Stimulated activated CD8-positive, alpha-beta memory T cell treated with anti-CD3 and anti-CD28 coated beads, Interleukin-12 subunit alpha, Interleukin-12 subunit beta, amount 100 ng/mL, for 24 hours (primary cell): ENCODE data around the gene RANBP17.
"Not testable (repeated sequence)": the region's sequence is repeated elsewhere in the genome, so short reads cannot be mapped to it uniquely, and the experiment has no call there.

Experiments
- DNase-seq: peaks from one replicate; pipeline ENCODE4 v3.0.0-alpha.2; 2020; ENCODE audit errors: extremely low read depth

RANBP17 gene

DNA sequence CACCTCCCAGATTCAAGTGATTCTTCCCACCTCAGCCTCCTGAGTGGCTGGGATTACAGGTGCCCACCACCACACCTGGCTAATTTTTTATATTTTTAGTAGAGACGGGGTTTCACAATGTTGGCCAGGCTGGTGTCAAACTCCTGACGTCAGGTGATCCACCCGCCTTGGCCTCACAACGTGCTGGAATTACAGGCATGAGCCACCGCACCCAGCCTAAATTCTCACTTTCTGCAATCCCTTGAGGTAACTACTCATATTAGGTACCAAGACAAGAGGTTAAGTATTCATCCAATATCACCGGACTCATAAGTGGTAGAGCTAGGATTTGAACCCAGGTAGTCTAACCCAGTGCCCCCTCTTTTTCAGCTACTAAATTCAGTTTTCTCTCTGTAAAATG, 436.1 kb downstream of the RANBP17 start:
- DNase-seq, result not testable (repeated sequence)

DNA sequence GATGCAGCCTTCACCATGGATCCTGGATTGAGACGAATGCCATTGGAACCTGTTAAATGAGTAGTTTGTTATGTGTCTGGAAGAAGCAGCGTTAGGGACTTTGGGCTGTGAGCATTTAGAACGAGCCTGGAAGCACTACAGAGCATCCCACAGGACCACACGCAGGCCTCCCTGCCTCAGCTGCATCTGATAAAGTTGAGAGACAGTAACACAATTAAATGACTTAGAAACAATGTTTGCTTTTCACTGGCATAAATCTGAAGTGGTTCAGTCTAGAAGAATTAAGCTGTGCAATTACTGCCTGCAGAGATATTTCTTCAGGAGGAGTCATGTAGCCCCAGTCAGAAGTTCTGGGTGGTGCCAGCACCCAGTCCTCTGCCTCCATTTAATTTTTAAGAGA, 437.4 kb downstream of the RANBP17 start:
- DNase-seq, result no peak

DNA sequence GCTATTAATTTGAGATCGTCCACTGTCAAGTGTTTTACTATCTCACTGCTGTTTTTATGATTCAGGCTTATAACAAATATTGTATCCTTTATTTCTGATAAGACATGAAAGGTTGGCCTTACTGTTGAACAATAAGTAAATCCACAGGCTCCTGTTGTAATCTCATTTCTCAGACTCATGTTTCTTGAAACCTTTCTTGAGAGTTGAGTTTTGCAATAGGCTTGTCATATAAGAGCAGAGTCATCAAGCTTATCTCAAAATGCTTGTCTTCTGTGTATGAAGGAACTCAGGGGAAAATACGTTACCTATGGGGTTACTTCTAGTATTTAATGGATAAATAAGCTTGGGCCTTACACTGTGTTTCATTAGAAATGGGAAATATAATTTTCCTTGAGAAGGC, 438.0 kb downstream of the RANBP17 start:
- no peak for DNase-seq

DNA sequence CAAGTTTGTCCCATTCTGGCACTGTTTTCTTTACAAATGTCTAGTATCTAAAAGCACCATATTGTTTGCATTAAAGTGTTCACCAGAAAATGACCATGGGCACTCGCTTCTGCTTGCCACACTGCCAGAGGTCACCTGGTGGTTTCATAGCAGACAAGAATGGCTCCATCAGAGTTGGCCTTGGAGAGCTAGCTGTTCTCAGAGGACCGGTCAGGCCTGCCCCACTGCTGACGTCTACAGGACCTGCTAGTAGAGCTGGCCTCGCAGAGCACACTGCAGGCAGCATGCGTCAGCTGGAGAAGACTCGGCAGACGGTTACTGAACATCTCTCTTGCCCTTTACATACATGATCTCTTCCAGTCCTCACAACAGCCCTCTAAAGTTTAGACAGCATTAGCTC, 438.5 kb downstream of the RANBP17 start:
- no peak for DNase-seq

DNA sequence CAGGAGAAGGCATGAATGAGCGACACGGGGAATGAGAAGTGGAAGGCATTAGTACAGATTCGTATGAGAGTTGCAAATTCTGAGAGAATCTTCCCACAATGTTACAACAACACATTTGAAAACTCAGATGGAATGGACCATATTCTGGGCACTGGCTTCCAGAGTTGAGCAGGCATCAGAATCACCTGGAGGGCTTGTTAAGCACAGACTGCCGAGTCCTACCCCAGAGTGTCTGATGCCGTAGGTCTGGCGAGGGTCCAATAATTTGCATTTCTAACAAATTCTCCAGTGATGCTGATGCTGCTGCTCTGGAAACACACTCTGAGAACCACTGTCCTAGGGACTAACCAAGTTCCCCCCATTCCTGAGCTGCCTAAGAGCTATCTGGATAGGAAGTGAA, 444.3 kb downstream of the RANBP17 start:
- DNase-seq, result no peak

DNA sequence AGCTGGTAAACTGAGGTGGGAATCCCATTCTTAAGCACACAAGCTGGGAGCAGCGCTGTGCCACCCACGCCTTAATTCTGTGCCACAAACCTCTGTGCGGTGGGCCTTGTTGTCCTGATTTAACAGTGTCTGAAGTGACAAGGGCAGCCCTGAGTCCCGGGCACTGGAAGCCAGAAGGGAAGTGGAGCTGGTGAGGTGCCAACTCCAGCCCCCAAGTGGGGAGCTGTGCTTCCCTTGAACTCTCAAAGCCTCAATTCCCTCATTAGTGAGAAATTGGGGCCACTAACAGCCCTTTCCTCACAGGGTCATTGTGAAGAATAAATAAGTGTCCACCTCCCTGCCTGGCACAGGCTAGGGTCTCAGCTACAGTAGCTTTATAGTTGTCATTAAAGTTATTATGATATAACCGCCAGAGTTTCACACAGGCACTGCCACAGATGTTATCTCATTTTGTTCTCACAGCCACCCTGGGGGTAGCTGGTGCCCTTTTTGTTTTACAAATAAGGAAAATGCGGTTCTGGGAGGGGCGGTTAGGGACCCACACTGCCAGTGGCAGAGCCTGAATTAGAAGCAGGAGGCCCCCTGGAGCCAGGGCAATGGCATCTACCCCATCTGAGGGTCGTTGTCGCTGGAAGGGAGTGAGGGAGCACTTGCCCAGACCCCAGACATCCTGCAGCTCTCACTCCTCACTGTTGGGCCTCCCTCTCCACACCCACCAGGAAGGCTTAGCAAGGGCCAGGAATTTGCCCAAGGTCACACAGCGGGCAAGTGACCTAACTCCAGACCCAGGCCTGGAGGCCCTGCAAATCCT, 445.2 kb downstream of the RANBP17 start:
- no peak for DNase-seq

DNA sequence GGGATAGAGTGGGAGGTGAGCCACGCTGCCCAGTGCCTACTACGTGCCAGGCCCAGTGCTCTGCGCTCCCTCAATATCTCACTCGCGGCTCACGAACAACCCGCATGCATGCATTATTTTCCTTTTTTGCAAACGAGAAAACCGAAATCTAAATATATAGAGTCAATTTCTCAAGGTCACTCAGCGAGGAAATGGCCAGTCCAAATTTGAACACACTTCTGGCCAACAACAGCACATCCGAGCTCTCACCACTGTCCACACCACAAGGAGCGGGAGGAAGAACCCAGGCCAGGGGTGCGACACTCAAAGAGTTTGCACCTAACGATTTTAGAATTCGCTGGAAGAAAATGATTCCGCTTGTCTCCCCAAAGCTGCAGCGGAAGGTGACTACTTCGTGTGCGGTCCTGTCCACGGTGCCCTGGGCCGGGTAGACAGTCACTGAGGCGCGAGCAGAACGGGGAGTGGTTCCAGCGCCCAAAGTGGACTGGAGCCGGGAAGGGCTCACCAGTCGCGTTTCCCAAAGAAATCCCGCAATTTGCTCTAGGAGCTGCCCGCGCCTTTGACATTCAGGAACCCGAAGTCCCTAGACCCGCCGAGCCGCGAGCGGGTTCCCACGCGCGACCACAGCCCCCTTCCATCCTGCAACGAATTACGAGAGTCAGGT, 446.1 kb downstream of the RANBP17 start:
- DNase-seq, result no peak

DNA sequence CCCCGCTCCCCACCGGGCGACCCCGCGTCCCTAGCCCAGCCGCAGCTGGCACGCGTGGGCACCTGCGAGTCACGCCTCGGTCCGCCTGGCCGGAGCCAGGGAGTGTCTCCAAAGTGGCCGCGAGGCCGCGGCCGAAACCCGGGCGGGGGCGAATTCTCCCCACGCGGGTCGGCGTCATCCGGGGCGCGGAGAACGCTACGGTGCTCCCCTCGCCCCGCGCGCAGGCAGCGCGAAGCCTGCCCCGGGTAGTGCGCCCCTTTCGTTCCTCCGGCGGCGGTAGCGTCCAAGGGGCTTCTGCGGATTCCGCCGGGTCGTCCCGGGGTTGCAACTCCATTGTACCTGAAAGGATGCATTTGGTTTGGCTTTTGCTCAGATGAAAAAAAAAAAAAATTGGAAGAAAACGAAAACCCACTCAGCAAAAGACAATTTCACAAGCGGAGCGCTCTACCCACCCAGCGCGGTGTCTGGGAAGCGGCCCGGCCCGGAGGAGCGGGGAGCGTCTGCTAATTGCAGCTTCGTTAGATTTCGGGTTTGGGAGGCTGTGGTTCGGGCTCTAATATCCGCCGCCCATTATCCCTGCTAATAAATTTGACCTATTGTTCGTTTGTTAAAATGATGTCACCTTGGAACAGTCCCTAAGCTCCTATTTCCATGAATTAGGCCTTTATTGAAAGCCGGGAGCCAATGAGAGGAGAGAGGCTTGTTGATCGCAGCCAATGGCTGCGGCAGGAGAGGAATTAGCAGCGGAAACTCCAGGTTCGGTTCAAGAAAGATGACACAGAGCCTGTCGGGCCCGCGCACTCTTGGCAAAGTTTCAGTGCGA, 446.8 kb downstream of the RANBP17 start, which contains the start of gene TLX3:
TSS of gene TLX3 (plus strand) at position 796 of the 823 bp plus-strand sequence. CDS start 118 bp downstream, outside the sequence.
- DNase-seq, result no peak

DNA sequence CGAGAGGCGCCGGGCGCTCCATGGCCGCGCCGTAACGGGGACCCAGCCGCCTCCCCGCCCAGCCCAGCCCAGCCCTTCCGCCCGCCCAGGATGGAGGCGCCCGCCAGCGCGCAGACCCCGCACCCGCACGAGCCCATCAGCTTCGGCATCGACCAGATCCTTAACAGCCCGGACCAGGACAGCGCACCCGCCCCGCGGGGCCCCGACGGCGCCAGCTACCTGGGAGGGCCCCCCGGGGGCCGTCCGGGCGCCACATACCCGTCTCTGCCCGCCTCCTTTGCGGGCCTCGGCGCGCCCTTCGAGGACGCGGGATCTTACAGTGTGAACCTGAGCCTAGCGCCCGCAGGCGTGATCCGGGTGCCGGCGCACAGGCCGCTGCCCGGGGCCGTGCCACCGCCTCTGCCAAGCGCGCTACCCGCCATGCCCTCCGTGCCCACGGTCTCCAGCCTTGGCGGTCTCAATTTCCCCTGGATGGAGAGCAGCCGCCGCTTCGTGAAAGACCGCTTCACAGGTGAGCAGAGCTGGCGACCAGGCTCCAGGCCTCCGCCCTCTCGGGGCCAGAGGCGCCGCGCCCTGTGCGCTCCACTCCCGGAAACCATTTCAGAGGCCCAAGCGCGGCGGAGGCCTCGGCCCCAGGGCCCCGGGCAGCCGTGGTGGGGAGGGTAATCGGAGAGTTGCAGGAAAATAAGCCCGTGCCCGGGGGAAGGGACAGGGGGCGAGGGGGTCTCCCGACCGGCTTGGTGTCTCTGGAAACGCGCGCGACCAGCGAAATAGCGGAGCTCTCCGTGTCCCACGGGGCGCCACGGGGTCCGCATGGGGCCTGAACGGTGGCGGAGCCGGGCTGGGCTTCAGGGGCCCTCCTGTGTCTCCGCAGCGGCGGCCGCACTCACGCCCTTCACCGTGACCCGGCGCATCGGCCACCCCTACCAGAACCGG, 447.7 kb downstream of the RANBP17 start:
- no peak for DNase-seq

DNA sequence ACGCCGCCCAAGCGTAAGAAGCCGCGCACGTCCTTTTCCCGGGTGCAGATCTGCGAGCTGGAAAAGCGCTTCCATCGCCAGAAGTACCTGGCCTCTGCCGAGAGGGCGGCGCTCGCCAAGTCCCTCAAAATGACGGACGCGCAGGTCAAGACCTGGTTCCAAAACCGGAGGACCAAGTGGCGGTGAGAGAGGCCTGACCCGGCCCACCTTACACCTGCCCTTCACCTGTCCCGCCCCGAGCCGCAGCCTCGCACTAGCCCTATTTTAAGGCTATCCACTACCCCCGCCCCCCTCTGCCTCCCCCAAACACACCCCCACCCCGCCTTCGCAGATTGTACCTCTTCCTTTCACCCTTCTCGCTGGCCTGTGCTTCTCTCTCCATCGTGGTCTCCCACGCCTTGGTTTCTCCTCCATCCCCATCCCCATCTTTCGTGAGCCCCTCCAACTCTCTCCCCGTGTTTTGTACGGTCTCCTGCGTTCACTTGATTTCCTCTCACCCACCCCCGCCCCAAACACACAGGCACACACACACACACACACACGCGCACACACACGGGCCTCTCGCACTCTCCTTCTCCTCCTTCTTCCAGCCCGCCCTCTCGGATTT, 448.5 kb downstream of the RANBP17 start:
- no peak for DNase-seq

DNA sequence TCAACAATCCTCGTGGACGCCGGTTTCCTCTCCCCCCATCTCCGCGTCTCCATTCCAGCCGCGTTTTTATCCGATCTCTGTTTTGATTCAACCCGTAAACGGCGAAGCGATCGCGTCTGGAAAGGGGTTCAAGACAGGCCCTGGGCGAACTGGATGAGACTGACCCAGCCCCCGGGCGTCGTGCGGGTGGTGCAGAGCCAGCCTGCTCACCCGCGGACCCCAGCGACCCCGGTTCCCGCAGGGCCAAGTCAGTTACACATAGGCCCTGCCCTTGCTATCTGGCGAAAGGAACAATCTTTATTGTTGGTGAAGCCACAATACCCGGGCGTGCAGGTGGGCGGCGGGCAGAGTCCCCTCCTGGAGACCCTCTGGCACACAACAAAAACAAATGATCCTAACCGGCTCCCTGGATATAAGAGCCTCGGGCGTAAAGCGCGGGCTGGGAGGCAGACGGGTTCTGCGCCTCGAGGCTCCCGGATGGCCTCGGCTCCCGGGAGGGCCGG, 449.1 kb downstream of the RANBP17 start:
- DNase-seq, result no peak

DNA sequence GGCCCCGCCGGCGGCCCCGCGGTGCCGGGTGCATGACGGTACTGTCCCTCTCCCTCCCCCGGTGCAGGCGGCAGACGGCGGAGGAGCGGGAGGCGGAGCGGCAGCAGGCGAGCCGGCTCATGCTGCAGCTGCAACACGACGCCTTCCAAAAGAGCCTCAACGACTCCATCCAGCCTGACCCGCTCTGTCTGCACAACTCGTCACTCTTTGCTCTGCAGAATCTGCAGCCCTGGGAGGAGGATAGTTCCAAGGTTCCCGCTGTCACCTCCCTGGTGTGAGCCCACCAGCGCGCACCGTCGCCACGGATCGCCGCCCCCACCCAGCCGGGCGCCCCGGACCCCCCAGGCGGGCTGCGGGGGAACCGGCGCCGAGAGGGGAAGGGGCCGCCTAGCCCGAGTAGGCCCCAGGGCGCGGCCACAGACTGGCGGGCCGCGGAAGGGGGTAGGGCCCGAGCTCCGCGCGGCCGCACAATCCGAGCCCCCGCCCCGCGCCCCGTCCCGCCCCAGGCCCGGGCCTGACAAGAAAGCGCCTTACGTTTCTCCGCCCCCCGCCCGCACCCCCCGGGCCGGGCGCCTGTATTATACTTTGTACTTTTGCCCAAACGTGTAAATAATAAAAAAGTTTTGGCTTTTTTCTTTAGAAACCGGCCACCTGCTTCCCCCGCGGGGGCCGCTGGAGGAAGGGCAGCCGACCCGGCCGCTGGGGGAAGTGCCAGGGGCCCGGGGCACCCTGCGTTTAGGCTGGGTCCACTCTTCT, 449.7 kb downstream of the RANBP17 start:
- no peak for DNase-seq

DNA sequence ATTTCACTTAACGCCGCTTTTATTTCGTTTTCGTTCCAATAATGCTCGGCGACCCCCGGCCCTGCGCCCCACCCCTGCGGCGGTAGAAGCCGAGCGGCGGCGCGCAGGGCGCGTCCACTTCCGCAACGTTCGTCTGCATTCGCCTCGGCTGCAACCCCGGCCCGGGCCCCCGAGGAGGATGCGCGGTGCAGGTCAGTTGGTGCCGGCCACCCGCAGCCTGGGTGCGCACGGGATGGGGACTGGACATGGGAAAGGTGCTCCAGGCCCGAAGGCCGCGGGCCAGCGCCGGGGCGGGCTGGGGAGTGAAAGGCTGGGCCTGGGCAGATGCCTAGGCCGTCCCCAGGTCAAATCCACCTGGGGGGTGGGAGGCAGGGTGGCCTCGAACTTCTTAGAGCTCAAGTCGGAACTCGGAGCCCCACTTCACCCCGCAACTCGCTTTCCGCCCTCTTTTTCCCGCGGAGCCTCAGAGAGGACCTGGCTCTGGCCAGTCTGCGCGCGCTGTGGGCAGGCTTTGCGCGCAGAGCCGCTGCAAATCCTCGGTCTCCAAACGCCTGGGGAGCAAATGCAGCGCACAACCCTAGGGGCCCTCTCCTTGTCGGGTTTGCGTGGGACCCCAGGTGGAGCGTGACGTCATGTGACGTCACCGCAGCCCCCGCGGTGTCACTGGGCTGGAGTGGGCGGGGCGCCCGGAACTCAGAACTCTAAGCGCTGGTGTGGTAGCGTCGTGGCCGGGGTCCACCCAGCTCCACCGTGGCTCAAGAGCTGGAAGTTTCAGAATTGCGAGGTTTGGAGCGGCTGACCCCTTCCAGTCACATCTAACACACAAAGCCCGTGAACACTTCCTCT, 450.5 kb downstream of the RANBP17 start:
- DNase-seq, result no peak

DNA sequence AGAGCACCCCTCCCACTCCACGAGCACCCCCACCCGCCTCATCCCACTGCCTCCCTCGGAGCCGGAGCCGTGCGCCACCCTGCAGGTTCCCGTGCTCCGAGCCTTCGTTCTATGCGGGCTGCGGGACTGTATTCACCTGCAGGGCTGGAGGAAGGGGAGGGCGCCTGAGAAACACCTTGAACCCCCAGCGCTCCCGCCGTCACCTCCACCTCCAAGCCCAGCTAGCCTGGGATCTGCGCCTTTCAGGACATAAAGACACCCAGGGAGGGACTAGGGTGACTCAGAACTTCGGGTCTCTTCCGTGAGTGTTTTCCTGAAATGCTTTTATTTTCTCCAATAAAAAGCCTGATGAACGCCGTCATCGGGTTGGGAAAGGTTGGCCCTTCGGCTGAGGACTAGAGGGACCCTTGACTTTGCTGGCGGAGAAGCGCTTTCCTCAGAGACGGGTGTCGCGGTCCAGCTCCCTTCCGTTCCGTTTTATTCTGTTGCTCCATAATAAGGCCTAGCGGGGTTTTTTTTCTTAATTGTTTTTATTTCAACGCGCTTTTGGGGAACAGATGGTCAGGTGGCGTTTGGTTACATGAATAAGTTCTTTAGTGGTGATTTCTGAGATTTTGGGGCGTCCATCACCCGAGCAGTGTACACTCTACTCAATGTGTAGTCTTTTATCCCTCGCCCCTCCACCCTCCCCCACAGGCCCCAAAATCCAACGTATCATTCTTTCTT, 451.8 kb downstream of the RANBP17 start:
- DNase-seq, result no peak

DNA sequence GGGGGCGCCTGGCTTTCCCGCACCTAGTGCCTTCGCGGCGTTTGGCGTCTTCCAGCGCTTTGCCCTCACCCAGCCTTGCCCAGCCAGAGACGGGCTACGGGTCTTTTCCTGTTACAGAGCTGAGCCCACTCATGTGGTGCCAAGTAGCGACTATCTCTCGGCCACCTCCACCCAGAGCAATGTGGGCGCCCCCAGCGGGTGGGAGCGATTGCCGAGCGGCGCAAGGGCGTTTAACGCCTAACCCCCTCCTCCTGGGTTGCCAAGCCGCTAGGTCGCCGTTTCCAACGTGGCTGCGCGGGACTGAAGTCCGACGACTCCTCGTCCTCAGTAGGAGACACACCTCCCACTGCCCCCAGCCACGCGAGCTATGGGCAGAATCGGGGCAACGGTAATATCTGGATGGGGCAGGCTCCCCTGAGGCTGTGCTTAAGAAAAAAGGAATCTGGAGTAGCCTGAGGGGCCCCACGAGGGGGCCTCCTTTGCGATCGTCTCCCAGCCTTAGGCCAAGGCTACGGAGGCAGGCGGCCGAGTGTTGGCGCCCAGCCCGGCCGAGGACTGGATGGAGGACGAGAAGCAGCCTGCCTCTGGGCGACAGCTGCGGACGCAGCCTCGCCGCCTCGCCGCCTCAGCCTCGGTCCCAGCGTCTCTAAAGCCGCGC, 453.0 kb downstream of the RANBP17 start:
- DNase-seq, result no peak

DNA sequence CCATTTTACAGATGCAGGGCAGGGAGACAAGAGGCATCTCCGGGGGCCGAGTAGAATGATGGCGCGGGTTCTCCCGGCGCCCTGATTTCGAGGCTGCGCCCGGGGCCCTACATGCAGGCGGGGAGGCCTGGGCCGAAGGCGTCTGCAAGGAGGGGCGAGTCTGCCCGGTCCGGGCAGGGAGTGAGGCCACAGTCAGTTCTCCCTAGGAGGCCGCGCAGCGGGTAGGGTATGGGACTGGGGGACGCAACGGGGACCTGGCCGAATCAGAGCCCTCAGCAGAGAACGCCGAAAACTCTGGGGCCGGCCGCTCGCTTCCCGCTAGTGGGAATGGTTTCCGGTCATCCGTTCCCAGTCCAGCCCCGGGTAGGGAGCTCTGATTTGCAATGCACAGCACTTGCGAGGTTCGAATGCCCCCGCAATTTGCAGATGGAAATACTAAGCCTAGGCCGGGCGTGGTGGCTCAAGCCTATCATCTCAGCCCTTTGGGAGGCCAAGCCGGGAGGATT, 453.6 kb downstream of the RANBP17 start:
- DNase-seq, result no peak

DNA sequence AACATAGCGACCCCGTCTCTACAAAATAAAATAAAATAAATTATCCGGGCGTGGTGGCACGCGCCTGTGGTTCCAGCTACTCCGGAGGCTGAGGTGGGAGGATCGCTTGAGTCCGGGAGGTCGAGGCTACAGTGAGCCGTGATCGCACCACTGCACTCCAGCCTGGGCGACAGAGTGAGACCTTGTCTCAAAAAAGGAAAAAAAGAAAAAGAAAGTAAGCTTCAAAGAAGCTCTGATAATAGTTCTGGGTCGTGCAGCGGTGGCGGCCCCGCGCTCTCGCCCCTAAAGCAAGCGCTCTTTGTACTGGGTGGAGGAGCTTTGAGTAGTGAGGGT, 454.1 kb downstream of the RANBP17 start:
- no peak for DNase-seq
